Mesenchymal stem cell (in vitro differentiated cells and primary cell): ENCODE measurements around the gene SLC22A31.
A peak's percentile ranks its signal among the peaks of the same experiment; 100 is the strongest.
"Not testable (repeated sequence)": the region's sequence is repeated elsewhere in the genome, so short reads cannot be mapped to it uniquely, and the experiment has no call there.

ENCODE experiments used
- DNase-seq: peaks from one replicate; pipeline ENCODE4 v3.0.0-alpha.2; 2013
- H2AFZ ChIP-seq: one replicate; pipeline ENCODE4 v1.6.1; 2013; ENCODE audit warnings: low read depth, mild to moderate bottlenecking, control low read depth, inconsistent platforms, low read length, moderate library complexity
- H2AK5ac ChIP-seq: 2 replicates; pipeline ENCODE4 v1.6.1; 2013; ENCODE audit warnings: low read length, moderate library complexity, mild to moderate bottlenecking, inconsistent platforms; ENCODE audit not compliant: severe bottlenecking
- H2BK120ac ChIP-seq: one replicate; pipeline ENCODE4 v1.6.1; 2013; ENCODE audit warnings: low read depth, mild to moderate bottlenecking, inconsistent platforms, low read length, moderate library complexity
- H2BK12ac ChIP-seq, 2 experiments: one replicate each; pipeline ENCODE4 v1.6.1; 2013; ENCODE audit warnings: inconsistent platforms in 2 of 2, low read length in 2 of 2, mild to moderate bottlenecking in 2 of 2, moderate library complexity in 2 of 2, control low read depth in 1 of 2
- H2BK15ac ChIP-seq: one replicate; pipeline ENCODE4 v1.6.1; 2013; ENCODE audit warnings: mild to moderate bottlenecking, low read depth, inconsistent platforms; ENCODE audit not compliant: poor library complexity, severe bottlenecking
- H2BK5ac ChIP-seq: 2 replicates; pipeline ENCODE4 v1.6.1; 2013; ENCODE audit warnings: low read depth, mild to moderate bottlenecking, low read length, control low read depth, inconsistent platforms; ENCODE audit not compliant: poor library complexity, severe bottlenecking
- H3K14ac ChIP-seq, 2 experiments: one replicate each; pipeline ENCODE4 v1.6.1; 2013; ENCODE audit warnings: inconsistent platforms in 2 of 2, low read length in 2 of 2, control low read depth in 1 of 2, mild to moderate bottlenecking in 1 of 2, moderate library complexity in 1 of 2
- H3K18ac ChIP-seq, 2 experiments: one replicate each; pipeline ENCODE4 v1.6.1; 2013; ENCODE audit warnings: inconsistent platforms in 2 of 2, low read length in 2 of 2, control low read depth in 1 of 2, low read depth in 1 of 2, mild to moderate bottlenecking in 1 of 2
- H3K23ac ChIP-seq, 2 experiments: one replicate each; pipeline ENCODE4 v1.6.1; 2013; ENCODE audit warnings: inconsistent platforms in 2 of 2, low read length in 2 of 2, mild to moderate bottlenecking in 2 of 2, moderate library complexity in 2 of 2, control low read depth in 1 of 2
- H3K27ac ChIP-seq: 2 replicates; pipeline ENCODE4 v1.5.1; 2013; ENCODE audit warnings: mild to moderate bottlenecking, moderate library complexity, low read length, control low read depth, inconsistent platforms; ENCODE audit not compliant: poor library complexity, severe bottlenecking
- H3K27me3 ChIP-seq, 2 experiments: 2 replicates each; pipeline versions ENCODE4 v1.6.1 to v1.7.0; 2013; ENCODE audit warnings: low read length in 2 of 2, mild to moderate bottlenecking in 2 of 2, moderate library complexity in 2 of 2, control low read depth in 1 of 2, inconsistent platforms in 1 of 2; ENCODE audit not compliant: control insufficient read depth in 1 of 2, insufficient read depth in 1 of 2
- H3K36me3 ChIP-seq, 2 experiments: 2 replicates each; pipeline versions ENCODE4 v1.6.1 to v1.7.0; 2013; ENCODE audit warnings: low read length in 2 of 2, control low read depth in 1 of 2, inconsistent platforms in 1 of 2, low read depth in 1 of 2, mild to moderate bottlenecking in 1 of 2; ENCODE audit not compliant: insufficient read depth in 2 of 2, control insufficient read depth in 1 of 2
- H3K4ac ChIP-seq, 2 experiments: one replicate each; pipeline ENCODE4 v1.6.1; 2013; ENCODE audit warnings: inconsistent platforms in 2 of 2, low read length in 2 of 2, mild to moderate bottlenecking in 2 of 2, moderate library complexity in 2 of 2, control low read depth in 1 of 2, low read depth in 1 of 2
- H3K4me1 ChIP-seq: 2 replicates; pipeline ENCODE4 v1.6.1; 2013; ENCODE audit warnings: low read depth, low read length, control low read depth; ENCODE audit not compliant: control insufficient read depth, insufficient read depth
- H3K4me2 ChIP-seq: 2 replicates; pipeline ENCODE4 v1.6.1; 2013; ENCODE audit warnings: low read length, mild to moderate bottlenecking, inconsistent platforms; ENCODE audit not compliant: poor library complexity, severe bottlenecking
- H3K4me3 ChIP-seq, 2 experiments: 2 replicates each; pipeline versions ENCODE4 v1.5.1 to v1.7.0; 2013; ENCODE audit warnings: low read length in 2 of 2, mild to moderate bottlenecking in 2 of 2, control low read depth in 1 of 2, low read depth in 1 of 2; ENCODE audit not compliant: insufficient read depth in 1 of 2
- H3K79me1 ChIP-seq: replicated peaks from 2 replicates; pipeline ENCODE4 v1.6.1; 2013; ENCODE audit warnings: mild to moderate bottlenecking, control low read depth, low read length, inconsistent platforms; ENCODE audit not compliant: poor library complexity, severe bottlenecking
- H3K9ac ChIP-seq: 2 replicates; pipeline ENCODE4 v1.7.0; 2013; ENCODE audit warnings: mild to moderate bottlenecking, low read length, moderate library complexity
- H3K9me3 ChIP-seq: 2 replicates; pipeline ENCODE4 v1.7.0; 2013; ENCODE audit warnings: mild to moderate bottlenecking, low read length; ENCODE audit not compliant: control insufficient read depth
- H4K8ac ChIP-seq: one replicate; pipeline ENCODE4 v1.6.1; 2013; ENCODE audit warnings: inconsistent platforms, mild to moderate bottlenecking, low read length, moderate library complexity
- H4K91ac ChIP-seq: one replicate; pipeline ENCODE4 v1.6.1; 2013; ENCODE audit warnings: mild to moderate bottlenecking, low read length, inconsistent platforms
- WGBS: methylation state at CpG from one replicate; pipeline ENCODE4 v1.1.7; 2013; ENCODE audit warnings: mixed read lengths; 5-methylcytosine and 5-hydroxymethylcytosine counted together

SLC22A31 gene

DNA sequence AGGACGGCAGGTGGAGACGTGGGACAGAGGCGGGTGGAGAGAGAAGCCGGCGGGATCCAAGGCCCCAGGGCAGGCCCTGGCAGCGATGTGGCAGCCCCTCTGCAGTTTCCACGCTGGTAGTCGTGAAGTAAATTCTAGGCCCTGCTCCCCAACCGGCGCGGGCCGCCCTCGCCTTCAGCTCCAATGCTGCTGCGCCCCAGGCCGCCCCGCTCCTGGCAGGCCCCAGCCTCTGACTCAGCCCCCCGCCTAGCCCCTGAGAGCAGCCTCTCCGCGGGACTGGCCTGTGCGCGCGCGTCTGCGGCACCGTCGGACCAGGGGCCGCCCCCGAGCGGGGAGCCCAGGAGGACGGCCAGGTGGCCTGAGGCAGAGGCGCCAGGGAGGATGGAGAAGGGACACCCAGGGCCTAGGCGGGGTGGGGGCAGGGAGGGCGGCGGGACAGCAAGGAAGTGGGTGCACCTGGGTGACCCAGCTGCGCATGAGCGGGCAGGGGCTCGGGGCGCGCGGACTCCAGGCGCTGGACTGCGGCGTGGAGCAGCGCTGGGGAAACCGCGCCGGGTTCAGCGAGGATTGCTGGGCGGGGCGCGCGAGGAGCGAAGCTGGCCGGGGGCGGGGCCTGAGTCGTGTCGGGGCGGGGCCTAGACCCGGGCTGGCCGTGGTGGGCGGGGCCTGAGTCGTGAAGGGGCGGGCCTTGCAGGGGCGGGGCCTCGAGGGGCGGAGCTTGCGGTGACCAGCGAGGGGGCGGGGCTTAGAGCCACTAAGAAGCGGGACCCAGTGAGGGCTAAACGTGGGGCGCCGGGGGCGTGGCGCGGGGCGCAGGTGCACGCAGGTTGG, 46.8 kb upstream of the SLC22A31 start:
- Histone ChIP-seq H3K9me3 (no peaks in the 10 kb centered on the region), H2BK15ac (no peak overlapping the region), H3K4ac (peak overlapping the region; percentile 17 to 20), H3K9ac (peak overlapping the region; percentile 78), H3K14ac (peak overlapping the region in 1 of 2 experiments; percentile 53), H3K23ac (peak overlapping the region in 1 of 2 experiments; percentile 80), H3K27ac (no peak overlapping the region), H2AFZ (peak overlapping the region; percentile 78), H3K4me3 (peak overlapping the region; percentile 61 to 74), H3K4me2 (peak overlapping the region; percentile 72), H3K18ac (peak overlapping the region; percentile 5 to 89), H2BK12ac (peak overlapping the region in 1 of 2 experiments; percentile 34), H3K4me1 (peaks cover 10% of the 10 kb centered on the region), H4K91ac (peak overlapping the region; percentile 6), H4K8ac (peak overlapping the region; percentile 21), H3K27me3 (no peaks in the 10 kb centered on the region), H2BK120ac (no peak overlapping the region), H2BK5ac (no peak overlapping the region), H2AK5ac (no peak overlapping the region), H3K36me3 (no peaks in the 10 kb centered on the region), H3K79me1 (peaks cover 4% of the 10 kb centered on the region)
- peak; percentile 81 for DNase-seq
- WGBS, result 6% methylated on average over 75 of the region's 78 CpGs

DNA sequence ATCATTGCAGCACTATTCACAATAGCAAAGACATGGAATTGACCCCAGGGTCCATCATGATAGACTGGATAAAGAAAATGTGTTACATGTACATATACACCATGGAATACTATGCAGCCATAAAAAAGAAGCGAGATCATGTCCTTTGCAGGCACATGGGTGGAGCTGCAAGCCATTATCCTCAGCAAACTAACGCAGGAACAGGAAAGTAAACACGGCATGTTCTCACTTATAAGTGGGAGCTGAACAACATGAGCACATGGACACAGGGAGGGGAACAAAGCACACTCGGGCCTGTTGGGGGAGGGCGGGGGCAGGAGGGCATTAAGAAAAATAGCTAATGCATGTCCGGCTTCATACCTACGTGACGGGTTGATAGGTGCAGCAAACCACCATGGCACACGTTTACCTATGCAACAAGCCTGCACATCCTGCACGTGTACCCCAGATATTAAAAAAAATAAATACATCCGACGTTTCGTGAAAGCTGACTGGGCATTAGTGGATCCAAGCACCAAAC, 46.1 kb upstream of the SLC22A31 start:
- no peak overlapping the region for H2BK120ac ChIP-seq
- peak overlapping the region in 1 of 2 experiments; percentile 74 for H3K4me3 ChIP-seq
- WGBS, result 83% methylated on average over 13 of the region's 13 CpGs
- peak overlapping the region; percentile 72 for H3K4me2 ChIP-seq
- H4K91ac ChIP-seq, result no peak overlapping the region
- H2BK15ac ChIP-seq, result no peak overlapping the region
- H3K4ac ChIP-seq, result no peak overlapping the region
- H3K9me3 ChIP-seq, result no peaks in the 10 kb centered on the region
- no peak overlapping the region for H2BK12ac ChIP-seq
- no peak overlapping the region for H3K23ac ChIP-seq
- H3K36me3 ChIP-seq, result no peaks in the 10 kb centered on the region
- H2AFZ ChIP-seq, result no peak overlapping the region
- no peaks in the 10 kb centered on the region for H3K27me3 ChIP-seq
- H3K79me1 ChIP-seq, result peaks cover 8% of the 10 kb centered on the region
- H3K9ac ChIP-seq, result peak overlapping the region; percentile 78
- no peak overlapping the region for H3K27ac ChIP-seq
- no peak for DNase-seq
- H2BK5ac ChIP-seq, result no peak overlapping the region
- no peak overlapping the region for H2AK5ac ChIP-seq
- no peak overlapping the region for H3K18ac ChIP-seq
- H4K8ac ChIP-seq, result peak overlapping the region; percentile 21
- peaks cover 14% of the 10 kb centered on the region for H3K4me1 ChIP-seq
- peak overlapping the region in 1 of 2 experiments; percentile 53 for H3K14ac ChIP-seq

DNA sequence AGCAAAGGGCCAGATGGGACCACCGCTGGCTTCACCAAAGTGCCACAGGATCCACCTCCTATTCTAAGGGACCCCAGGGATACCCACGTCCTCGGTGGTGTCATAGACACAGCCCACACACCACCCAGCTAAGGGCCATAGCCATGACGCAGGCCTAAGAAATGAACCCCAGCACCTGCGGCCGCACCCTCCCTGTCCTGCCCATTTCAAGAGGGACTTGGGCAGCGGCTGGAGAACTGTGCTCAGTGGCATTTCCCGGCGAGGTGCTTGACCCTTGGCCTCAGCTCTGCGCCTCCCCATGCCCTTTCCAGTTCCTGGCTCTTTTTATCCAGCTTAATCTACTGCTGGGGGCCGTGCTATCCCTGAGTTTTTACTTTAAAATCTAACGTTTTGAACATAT, 44.4 kb upstream of the SLC22A31 start:
- H2AK5ac ChIP-seq, result no peak overlapping the region
- no peak overlapping the region for H2AFZ ChIP-seq
- H2BK5ac ChIP-seq, result no peak overlapping the region
- peak overlapping the region; percentile 71 for H4K91ac ChIP-seq
- no peak overlapping the region for H4K8ac ChIP-seq
- 82% methylated on average over 9 of the region's 12 CpGs for WGBS
- H3K9ac ChIP-seq, result no peak overlapping the region
- peaks cover 8% of the 10 kb centered on the region for H3K79me1 ChIP-seq
- H3K4me1 ChIP-seq, result peaks cover 18% of the 10 kb centered on the region
- H3K4me3 ChIP-seq, result no peak overlapping the region
- no peaks in the 10 kb centered on the region for H3K36me3 ChIP-seq
- H3K27me3 ChIP-seq, result no peaks in the 10 kb centered on the region
- no peak overlapping the region for H3K23ac ChIP-seq
- no peak overlapping the region for H2BK15ac ChIP-seq
- no peak overlapping the region for H3K18ac ChIP-seq
- H3K9me3 ChIP-seq, result no peaks in the 10 kb centered on the region
- no peak overlapping the region for H2BK12ac ChIP-seq
- H3K4ac ChIP-seq, result no peak overlapping the region
- H2BK120ac ChIP-seq, result no peak overlapping the region
- no peak for DNase-seq
- H3K27ac ChIP-seq, result no peak overlapping the region
- H3K4me2 ChIP-seq, result no peak overlapping the region
- H3K14ac ChIP-seq, result no peak overlapping the region

DNA sequence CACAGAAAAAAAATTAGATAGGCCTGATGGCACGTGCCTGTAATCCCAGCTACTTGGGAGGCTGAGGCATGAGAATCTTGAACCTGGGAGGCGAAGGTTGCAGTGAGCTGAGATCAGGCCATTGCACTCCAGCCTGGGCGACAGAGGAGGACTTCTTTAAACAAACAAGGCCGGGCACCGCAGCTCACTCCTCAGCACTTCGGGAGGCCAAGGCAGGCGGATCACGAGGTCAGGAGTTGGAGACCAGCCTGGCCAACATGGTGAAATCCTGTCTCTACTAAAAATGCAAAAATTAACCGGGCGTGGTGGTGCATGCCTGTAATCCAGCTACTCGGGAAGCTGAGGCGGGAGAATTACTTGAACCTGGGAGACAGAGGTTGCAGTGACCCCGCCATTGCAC, 43.9 kb upstream of the SLC22A31 start:
- H3K9ac ChIP-seq, H4K91ac ChIP-seq, DNase-seq, H3K4ac ChIP-seq, H3K23ac ChIP-seq, H4K8ac ChIP-seq, H3K27me3 ChIP-seq, H3K4me3 ChIP-seq, H3K14ac ChIP-seq, H2BK120ac ChIP-seq, H2BK5ac ChIP-seq, H2BK15ac ChIP-seq, H3K79me1 ChIP-seq, H3K27ac ChIP-seq, H2AFZ ChIP-seq, H3K18ac ChIP-seq, H3K4me2 ChIP-seq, H2AK5ac ChIP-seq, H2BK12ac ChIP-seq, H3K9me3 ChIP-seq, H3K36me3 ChIP-seq: not testable (repeated sequence)
- peaks cover 18% of the 10 kb centered on the region for H3K4me1 ChIP-seq
- WGBS, result 87% methylated on average over 13 of the region's 13 CpGs
